Measurements from ENCODE around the gene ART5.

GRCh38 chr11:3605283-3605662 is 36.5 kb downstream of the ART5 start:
- TF ChIP-seq, protein P1, sequence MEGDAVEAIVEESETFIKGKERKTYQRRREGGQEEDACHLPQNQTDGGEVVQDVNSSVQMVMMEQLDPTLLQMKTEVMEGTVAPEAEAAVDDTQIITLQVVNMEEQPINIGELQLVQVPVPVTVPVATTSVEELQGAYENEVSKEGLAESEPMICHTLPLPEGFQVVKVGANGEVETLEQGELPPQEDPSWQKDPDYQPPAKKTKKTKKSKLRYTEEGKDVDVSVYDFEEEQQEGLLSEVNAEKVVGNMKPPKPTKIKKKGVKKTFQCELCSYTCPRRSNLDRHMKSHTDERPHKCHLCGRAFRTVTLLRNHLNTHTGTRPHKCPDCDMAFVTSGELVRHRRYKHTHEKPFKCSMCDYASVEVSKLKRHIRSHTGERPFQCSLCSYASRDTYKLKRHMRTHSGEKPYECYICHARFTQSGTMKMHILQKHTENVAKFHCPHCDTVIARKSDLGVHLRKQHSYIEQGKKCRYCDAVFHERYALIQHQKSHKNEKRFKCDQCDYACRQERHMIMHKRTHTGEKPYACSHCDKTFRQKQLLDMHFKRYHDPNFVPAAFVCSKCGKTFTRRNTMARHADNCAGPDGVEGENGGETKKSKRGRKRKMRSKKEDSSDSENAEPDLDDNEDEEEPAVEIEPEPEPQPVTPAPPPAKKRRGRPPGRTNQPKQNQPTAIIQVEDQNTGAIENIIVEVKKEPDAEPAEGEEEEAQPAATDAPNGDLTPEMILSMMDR (IDR thresholded peaks at IDR 0.05): no peak
- no peak for TF ChIP-seq POLR2A (IDR thresholded peaks at IDR 0.05)
